LNCaP clone FGC (cell line): ENCODE results near the gene PVALB.

Source experiments
- DNase-seq: peaks from one replicate; pipeline ENCODE4 v3.0.0-alpha.2; 2011; ENCODE audit warnings: low read depth
- H3K4me3 ChIP-seq: 2 replicates; pipeline ENCODE4 v1.5.1; 2011; ENCODE audit warnings: mild to moderate bottlenecking, low read depth, low read length, control low read depth
- TF ChIP-seq, protein P1 (sequence below): IDR thresholded peaks from 2 replicates; pipeline ENCODE4 v1.5.1; 2012; ENCODE audit warnings: mild to moderate bottlenecking; ENCODE audit not compliant: control insufficient read depth, insufficient read depth; ENCODE audit errors: extremely low read depth

Gene PVALB

DNA sequence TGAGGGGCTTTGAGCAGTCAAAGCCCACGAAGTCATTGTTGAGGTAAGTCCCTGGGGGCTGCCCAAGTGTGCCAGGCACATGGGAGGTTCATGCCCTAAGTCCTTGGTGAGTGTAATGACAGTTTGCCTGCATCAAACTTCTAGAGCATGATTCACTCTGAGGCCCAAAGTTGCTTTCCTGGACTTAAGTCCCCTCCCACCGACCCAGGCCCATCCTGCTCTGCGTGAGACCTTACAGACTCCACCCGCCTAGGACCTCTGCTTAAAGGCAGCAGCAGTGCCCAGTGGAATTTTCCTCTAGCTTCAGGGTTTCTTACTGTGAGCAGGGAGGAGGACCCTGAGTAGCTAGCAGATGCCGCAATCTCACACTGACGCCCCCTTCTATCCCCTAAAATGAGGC is 5.7 kb upstream of the PVALB start:
- H3K4me3 ChIP-seq = no peak overlapping the region
- TF ChIP-seq, protein P1, sequence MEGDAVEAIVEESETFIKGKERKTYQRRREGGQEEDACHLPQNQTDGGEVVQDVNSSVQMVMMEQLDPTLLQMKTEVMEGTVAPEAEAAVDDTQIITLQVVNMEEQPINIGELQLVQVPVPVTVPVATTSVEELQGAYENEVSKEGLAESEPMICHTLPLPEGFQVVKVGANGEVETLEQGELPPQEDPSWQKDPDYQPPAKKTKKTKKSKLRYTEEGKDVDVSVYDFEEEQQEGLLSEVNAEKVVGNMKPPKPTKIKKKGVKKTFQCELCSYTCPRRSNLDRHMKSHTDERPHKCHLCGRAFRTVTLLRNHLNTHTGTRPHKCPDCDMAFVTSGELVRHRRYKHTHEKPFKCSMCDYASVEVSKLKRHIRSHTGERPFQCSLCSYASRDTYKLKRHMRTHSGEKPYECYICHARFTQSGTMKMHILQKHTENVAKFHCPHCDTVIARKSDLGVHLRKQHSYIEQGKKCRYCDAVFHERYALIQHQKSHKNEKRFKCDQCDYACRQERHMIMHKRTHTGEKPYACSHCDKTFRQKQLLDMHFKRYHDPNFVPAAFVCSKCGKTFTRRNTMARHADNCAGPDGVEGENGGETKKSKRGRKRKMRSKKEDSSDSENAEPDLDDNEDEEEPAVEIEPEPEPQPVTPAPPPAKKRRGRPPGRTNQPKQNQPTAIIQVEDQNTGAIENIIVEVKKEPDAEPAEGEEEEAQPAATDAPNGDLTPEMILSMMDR = no peak

DNA sequence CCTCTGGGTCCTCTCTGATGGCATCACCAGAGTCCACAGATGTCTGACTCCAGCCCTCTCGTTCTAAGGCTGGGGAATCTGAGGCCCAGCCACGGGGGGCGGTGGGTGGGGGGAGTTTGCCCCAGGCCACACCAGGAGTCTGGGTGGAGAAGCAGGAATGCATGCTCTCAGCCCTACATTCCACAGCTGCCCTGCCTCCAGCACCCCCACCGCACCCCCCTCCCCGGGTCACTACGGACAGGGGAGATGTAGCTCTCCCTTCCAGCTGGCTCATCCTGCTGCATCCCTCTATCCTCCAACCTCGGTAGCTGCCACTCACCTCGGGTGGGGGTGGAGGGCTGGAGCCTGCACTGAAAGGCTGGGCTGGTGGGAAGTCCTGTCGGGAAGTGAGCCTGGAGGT is 2.3 kb upstream of the PVALB start:
- no peak overlapping the region for H3K4me3 ChIP-seq
- DNase-seq = no peak
- TF ChIP-seq, protein P1 = no peak

More for the DNA sequence above, 5.7 kb upstream of the PVALB start:
- no peak for DNase-seq

DNA sequence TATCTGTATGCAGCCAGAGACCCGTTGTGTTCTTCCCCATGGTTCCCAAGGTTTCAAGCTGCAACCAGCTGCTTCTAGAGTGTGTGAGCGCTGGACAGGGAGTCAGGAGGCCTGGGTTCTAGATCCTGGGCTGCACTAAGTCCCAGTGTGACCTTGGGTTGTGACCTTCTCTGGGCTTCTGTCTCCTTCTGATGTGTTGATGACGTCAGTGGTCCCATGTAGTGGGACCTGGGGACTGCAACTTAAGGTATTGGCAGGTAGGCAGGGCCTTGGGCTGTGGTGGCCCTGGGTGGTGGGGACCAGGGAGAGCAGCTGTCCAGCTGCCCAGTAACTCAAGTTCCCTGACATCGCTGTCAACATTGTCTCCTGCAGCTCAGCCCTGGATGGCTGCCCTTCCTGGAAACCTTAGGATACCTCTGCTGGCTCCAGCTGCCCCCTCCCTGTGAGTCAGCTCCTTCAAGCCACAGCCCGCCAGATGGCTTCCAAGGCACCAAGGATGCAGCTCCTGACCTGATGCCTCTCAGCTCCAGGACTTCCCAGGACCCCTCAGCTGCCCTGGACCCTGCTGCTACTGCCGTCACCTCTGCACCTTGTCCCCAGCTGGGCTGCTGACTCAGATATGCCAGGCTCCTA is 1.3 kb upstream of the PVALB start:
- H3K4me3 ChIP-seq = no peak overlapping the region
- TF ChIP-seq, protein P1 = no peak
- no peak for DNase-seq

DNA sequence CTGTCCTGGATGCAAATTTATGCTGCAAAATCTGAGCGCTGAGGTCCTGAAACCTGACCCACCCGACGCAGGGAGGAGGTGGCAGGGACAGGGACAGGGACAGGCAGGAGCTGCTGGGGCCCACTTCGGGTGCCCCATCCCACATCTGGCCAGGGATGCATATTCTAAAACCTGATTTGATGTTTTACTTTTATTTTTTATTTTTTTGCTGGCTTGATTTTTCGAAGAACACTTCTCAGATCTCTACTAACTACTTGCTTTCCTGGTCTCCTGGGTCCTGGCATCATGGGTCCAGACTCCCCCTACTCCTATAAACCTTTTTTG is 652 bp upstream of the PVALB start:
- no peak for DNase-seq
- TF ChIP-seq, protein P1 = no peak
- H3K4me3 ChIP-seq = no peak overlapping the region

DNA sequence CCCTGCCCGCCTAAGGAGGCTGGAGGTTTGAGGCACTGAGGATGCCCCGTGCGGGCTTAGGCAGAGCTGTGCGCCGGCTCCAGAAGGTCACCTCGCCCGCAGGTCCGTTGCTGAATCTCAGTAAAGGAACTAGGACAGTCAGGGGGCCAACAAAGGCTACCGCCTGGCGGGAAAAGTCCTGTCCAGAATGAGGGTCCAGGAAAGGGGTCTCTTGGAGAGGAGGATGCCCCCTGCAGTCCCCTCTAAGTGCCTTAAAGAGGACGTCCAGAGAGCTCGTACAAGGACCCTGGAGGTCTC is 548 bp downstream of the PVALB start:
- DNase-seq = no peak
- TF ChIP-seq, protein P1 = no peak
- H3K4me3 ChIP-seq = no peak overlapping the region

DNA sequence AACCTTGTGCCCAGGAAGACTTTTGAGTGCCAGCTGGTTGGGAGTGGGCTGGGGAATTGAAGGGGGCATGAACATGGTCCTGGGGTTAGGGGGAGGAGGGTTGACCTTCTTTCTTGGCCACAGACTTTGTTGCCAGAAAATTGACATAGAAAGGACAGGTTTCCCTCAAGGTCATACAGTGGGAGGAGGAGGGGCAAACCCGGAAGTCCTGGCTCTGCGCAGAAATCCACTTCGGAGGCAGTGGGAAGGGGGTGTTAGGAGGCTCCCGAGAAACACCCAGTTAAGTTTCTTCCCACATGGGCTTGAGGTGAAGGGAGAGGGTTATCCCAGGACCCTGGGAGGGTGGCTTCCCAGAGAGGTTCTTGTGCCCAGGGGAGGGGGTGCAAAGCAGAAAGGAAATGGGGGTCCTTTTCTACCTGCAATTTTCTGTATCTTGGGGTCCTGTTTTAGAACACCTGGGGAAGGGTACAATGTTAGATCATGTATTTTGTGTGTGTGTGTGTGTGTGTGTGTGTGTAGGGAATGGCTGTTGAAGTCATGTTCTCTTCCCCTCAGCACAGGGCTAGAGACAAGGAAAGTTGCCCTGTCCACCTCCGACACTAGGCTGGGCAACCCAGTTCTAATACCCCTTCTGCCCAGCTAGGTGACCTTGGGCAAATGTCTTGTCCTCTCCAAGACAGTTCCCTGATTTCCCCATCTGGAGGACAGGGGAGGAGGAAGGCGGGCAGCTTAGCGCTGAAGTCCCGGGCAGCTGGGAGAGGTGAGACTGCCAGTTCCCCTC is 1.1 kb downstream of the PVALB start:
- TF ChIP-seq, protein P1 = no peak
- H3K4me3 ChIP-seq = no peak overlapping the region
- DNase-seq = no peak

DNA sequence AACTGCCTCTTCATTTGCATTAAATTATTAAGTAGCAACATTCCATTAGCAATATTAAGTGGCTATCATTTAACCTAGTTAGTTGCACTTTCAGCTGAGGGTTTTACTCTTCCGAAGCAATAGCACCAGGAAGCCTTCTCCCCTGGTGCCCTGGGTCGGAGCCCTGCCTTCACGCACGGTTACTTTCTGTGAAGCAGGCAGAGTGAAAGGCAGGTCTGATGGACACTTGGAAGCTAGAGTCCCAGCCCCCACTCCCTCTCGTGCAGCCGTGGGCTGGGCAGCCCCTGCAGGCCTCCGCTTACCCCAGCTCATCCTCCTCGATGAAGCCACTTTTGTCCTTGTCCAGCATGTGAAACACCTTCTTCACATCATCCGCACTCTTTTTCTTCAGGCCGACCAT is 2.0 kb downstream of the PVALB start:
- H3K4me3 ChIP-seq = no peak overlapping the region
- DNase-seq = no peak
- TF ChIP-seq, protein P1 = no peak
